Glomerular visceral epithelial cell (primary cell): ENCODE data around the gene MICAL3.
A peak's percentile ranks its signal among the peaks of the same experiment; 100 is the strongest.

Experiments
- DNase-seq: peaks from one replicate; pipeline ENCODE4 v3.0.0-alpha.2; 2016; ENCODE audit errors: extremely low spot score

MICAL3 gene

DNA sequence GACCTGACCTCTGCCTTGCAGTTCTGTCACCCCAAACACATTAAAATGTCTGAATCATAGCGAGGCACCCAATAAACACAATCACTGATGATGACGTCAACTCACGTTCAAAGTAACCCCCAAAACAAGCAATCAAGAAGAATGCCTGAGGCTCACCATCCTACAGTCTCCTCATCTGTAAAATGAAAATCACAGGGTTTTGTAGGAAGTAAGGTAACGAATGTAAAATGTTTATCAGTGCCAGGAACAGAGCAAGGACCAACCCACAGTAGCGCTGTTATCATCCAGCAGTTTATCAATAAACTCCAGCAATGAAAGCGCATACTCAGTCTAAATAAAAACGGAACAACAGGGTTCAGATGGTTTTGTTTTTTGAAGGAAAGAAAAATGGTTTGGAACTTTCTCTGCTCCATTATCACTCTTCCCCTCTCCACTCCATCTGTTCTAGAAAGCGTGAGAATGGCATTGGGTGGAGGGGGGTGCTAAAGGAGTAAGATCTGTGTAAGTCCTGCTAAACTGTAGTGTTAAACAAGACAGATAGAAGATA is 110.5 kb downstream of the MICAL3 start:
- DNase-seq = no peak

DNA sequence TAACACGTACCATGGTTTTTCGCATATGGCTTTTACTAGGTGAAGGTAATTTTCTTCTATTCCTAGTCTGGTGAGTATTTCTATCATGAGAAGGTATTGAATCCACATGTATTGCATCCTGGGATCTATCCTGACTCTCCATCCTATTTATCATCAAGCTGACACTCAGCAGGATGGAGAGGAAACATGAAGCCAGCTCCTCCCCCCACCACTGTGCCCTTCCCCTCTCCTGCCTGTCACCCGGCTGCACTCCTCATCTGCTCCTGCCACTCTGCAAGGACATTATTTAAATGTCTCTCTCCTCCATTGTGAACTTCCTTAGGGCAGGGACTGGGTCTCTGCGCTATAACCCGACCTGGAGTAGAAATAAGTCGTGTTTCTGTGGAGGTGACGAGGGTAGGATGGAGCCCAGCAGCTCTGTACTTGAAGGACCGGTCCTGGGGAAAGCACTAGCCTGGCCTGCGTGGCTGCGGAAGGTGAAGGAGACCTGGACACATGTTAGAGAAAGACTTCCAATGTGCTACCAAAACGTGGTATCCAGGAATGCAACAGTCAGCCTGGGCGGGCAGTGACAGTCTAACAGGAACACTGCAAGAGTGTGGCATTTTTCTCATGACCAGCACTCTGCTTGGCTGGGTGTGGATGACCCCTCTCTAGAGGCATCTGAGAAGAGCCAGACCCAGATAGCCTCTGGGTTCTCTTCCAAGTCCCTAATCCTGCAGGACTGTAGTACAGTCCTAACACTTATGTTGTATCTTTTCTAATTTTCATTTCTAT is 111.2 kb downstream of the MICAL3 start:
- no peak for DNase-seq

DNA sequence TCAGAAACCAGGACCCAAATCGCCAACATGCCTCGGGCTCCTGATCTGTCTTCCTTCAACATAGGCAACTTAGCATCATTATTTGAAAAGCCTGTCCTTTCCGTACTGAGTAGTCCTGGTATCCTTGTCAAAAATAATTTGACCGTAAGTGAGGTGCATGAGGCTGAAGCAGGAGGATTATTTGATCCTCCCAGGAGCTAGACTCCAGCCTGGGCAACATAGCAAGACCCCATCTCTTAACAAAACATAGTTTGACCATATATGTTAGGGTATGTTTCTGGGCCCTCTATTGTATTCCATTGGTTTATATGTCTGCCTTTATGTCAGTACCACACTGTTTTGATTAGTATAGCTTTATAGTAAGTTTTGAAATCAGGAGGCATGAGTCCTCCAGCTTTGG is 112.5 kb downstream of the MICAL3 start:
- DNase-seq = no peak

DNA sequence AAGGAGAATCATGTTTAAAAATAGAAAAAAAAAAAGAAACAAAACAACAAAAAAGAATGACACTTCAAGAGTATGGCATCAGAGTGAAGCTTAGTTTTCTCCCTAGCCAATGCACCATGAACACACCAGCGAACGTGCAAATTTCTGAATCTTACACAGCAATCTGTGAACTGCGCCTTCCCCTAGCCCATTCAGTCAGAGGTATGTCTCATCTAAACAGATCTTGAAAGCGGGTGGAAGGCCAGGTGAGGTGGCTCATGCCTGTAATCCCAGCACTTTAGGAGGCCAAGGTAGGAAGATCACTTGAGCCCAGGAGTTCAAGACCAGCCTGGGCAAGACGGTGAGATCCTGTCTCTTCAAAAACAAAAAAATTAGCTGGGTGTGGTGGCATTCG is 113.1 kb downstream of the MICAL3 start:
- no peak for DNase-seq

DNA sequence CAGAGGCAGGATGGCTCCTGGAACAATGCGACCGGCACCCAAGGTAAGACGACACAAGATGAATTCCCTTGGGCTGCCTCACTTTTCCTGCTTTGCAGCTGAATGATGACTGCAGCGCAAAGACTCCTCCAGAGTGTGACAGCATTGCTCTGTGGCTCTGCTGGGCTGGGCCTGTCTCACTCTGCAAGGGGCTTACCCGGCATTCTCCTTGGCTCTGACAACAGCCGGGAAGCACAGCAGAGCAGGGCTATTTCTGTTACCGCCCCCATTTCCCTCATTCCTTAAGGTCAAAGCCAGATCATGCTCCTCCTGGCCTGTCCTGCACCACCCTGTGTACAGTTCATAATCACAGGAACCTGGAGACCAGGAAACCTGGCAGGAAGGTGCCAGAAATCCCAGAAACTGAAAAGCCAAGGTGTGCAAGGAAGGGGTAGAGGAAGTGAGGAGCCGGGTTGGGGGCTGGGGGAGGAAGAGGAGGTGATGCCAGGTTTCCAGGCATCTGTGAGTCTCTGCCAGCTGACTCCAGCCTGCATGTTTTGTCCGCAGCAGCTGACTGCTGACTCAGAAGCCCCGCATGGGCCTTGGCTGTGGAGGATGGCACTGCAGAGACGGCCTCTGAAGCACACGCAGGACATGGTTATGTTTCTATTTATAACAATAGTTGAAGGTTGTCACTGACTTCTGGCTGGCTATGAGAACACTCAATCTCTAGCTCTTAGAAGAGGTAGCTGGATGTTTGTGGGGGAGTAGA is 113.6 kb downstream of the MICAL3 start:
- DNase-seq = peak; percentile 87

DNA sequence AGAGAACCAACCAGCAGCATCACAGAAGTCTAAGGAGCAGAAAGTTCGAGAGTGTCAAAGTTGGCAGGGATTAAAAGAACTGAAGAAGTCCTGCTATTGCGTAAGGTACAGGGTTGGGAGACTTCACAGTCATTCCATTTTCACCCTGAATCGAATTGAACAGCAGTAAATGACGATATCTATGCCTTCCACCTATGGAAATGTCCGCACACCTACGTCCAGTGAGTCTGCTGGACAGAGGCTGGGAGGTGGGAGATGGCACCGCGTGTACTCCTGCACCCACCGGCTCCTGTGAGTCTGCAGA is 116.7 kb downstream of the MICAL3 start:
- DNase-seq = no peak

DNA sequence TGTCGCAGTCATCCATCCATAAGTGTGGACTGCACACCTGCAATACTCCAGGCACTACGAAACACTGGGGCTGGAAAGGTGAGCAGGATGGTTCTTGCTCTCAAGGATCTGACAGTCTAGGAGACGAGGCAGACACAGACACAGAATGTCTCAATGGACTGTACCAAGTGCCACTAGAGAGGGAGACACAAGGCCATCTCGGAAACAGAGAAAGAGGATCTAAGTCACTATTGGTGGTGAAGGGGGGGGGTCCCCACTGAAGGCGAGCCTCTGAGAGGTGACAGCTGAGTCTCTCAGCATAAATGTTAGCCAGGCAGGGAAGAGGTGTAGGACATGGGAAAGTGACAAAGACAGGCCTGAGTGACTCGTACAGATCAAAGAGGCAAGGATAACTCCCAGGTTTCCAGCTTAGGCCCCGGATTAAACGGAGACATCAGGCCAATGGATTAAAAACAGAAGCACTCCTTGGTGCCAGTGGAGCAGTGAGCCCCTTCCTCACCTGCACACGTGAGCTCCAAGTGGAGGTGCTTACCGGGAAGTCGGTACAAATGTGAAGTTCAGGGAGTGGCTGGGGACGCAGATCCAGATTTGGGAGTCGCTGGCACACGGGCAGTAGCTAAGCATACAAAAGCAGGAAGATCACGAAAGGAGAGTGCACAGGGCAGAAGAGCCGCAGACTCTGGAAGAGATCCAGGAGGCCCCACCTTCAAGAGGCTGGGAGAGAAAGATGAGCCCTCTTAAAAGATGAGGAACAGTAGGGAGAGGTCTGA is 117.2 kb downstream of the MICAL3 start:
- no peak for DNase-seq

DNA sequence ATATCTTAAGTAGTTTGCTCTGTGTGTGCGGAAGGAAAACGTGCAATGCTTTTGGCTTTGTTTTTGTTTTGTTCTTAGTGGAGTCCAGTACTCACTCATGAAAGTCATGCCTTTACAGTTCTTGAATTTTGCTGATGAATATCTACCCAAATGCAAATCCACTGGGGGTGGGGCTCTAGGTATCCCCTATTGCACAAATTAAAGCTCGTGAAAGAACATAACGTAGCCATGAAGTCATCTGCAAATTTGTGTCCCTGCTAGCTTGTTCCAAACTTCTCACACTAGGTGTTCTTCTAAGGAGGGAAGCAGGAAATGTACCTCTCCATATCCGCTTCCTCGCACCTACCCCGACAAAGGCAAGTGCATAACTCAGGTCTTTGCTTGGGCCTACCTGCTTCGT is 118.9 kb downstream of the MICAL3 start:
- DNase-seq = no peak

DNA sequence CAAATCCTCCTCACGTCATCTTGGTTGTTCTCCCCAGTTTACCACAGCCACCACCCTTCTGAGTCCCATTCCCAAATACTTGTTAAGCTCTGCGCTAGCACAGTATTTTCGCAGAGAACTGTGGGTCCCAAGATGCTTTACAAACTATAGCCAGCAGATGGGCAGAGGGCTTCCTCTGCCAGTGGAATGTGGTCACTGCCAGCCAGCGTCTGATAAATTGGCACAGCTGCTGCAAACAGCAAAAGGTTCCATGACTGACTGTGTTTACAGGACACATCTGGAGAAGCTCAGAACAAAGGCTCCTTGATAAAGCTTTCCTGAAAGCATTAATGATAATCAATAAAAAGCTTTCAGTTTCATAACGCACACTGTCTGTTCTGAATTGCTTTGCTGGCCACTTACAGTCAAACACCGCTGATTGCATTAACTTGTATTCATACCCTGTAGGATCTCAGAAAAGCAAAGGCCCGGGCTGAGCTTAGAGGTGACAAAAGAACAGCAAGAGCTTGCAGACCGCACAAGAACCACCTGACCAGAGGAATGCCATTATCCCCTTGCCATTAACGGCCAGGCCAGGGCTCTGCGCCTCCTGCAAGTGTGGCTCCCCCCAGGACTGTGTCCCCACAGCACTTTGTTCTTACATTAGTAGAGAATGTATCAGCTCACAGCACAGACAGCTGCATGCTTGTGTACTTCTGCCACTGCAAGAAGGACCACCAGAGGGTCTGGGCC is 120.6 kb downstream of the MICAL3 start:
- DNase-seq = no peak

DNA sequence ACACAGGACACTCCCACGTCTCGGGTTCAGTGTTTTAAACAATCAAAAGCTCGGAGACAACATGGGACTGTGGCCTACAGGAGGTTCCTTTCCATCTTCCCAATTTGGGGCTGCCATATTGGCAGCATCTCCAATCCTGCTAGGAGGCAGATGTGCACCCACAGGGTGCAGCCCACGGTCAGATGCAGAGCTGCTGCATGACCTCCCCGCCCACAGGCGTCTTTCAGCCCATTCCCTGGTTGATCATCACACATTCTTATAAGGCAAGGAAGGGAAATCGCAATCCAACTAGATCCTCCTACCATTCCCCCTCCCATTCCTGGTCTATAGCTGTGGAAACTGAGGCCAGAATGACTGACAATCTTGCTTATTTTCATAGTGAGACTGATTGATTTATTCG is 121.4 kb downstream of the MICAL3 start:
- no peak for DNase-seq

DNA sequence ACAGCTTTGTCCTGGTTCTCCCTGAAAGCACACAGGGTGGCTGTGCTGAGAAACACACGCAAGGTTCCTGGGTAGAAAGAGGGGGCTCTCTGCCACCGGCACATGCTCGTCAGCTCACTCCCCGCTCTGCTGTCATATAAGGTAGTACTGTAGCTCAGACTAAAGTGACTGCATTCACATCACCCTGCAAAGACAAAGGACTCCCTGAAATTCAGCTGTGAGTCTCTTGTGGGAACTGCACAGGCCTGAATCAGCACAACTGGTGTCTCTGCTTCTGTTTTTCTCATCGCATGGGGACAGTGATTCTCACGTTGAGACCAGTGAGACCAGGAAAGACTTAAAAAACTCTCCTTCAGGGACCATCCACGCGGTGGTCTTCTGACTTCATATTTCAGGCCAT is 126.0 kb downstream of the MICAL3 start:
- no peak for DNase-seq

DNA sequence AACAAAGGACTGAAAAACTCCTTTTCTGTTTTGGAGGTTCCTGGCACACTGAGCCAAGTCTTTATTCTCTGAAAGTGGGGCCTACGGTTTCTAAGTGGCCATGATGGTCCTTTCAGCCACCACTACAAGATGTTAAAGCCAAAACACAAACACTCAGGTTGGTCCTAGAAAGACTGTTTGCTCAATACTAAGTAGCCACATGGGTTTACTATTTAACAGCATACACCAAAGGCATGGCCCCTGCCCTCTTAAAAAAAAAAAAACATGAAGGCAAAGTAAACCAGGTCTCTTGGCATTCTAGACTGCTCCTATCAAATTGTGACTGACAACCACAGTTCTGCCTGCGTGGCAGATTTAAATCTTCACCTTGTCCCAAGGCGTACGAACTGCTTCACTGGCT is 126.5 kb downstream of the MICAL3 start:
- no peak for DNase-seq

DNA sequence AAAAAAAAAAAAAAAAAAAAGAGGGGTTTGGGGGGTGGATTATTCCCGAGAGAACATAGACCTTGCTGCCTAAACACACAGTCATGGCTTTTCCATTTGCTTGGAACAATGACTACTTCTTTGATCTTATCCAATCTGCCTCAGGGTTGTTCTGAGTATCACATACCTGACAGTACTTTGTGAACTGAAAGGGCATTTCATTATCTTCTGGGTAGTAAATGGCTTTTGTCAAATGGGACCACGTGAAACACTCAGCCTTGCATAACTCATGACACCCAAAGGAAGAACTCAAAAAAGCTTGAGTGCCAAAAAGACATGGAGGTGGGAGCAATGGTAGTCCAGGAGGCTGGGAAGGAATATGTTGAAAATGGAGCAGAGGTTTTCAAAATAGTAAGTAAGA is 126.9 kb downstream of the MICAL3 start:
- no peak for DNase-seq

DNA sequence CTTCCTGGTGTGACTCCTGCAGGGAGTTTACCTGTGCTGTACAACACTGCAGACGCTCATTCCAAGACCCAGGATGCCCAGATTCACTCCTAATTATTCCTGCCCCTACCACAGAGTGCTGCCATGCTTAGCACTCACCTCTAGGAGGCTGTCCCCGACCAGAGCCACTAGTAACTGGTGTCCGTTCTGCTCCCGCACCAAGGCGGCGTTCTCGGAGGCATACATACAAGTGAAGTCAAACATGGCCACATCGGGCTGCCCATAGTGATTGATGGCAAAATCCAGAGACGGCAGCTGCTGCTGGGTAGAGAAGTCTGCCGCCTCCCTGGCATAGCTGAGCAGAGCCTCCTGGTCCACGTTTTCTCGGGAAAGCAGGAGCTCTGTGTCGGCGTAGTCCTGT is 127.8 kb downstream of the MICAL3 start:
- DNase-seq = no peak

DNA sequence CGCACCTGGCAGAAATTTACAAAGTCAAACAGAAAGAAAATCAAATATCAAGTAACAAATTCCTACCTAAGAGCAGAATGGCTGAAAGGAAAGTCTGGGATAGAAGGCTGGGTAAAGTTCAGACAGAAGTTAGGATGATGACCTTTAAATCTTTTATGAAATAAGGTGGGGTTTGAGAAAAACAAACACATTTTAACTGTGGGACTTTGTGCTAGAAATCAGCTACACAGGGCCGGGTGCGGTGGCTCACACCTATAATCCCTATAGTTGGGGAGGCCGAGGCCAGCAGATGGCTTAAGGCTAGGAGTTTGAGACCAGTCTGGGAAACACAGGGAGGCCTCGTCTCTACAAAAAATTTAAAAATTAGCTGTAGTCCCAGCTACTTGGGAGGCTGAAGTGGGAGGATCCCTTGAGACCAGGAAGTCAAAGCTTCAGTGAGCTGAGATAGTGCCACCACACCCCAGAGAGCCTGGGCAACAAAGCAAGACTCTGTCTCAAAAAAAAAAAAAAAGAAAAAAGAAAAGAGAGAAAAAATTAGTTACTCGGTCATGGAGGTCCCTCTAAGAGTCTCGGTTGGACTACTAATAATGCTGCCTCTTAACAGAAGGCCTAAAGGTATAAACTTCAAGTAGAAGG is 130.3 kb downstream of the MICAL3 start:
- DNase-seq = no peak

DNA sequence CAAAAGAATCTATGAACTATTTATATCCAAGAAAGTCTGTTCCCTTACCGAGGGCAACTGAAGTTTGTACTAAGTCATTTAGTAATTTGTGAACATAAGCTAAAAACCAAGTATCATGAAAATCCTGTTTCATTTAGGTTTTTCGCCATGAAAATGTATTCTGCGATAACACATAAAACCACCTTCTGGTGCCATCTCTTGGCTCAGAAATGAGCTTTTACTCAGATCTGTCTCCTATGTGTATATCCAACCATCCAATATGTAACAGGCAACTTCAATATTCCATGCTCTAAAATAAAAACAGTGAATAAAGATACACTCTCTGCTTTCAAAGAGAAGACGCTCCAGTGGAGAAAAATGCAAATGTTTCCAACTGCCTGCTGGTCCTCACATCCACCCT is 132.0 kb downstream of the MICAL3 start:
- no peak for DNase-seq

DNA sequence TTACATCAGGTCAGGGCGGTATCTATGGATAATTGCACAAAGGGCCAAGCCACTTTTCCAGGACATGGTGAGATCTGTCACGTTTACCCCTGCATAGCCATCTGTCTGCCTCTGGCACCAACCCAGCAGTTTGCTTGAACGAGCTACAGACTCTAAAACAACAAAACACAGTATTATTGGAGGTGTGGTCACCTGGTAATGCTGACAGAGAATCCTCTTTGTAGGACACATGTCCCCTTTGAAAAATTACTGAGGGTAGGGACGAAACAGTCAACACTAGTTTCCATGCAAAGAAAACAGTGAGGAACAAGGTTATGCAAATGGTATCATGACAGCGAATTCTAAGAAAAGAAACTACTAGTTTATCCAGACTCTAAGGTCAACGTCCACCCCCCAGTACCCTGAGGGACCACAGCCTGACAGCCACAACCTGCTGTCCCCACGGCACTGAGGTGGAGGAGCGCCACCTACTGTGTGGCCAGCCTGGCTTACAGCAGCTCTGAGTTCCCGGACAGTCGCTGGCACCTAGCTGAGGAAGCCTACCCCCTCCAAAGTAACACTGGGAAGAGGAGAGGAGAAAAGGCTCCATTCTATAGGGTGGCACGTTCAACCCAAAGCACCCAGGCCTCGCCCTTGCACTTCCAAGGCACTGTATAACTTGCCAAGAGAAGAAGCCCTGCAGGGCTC is 132.7 kb downstream of the MICAL3 start:
- no peak for DNase-seq

DNA sequence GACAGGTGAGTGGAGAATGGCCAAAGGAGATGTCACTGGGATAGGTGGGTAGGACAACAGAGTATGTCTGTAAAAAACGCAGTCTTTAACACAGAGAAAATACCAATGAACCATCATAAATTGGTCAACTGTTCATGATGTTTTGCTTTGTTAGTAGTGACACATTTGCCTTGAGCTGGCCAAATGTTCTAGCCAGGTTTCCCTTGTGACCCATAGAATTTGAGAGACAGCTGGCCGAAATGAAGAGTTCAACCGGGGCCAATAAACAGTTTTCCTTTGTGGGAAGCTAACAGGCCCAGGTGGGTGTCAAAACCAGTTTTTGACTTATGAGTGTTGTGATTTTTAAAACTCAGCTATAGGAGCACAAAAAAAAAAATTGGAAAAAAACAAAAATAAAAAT is 133.5 kb downstream of the MICAL3 start:
- no peak for DNase-seq

DNA sequence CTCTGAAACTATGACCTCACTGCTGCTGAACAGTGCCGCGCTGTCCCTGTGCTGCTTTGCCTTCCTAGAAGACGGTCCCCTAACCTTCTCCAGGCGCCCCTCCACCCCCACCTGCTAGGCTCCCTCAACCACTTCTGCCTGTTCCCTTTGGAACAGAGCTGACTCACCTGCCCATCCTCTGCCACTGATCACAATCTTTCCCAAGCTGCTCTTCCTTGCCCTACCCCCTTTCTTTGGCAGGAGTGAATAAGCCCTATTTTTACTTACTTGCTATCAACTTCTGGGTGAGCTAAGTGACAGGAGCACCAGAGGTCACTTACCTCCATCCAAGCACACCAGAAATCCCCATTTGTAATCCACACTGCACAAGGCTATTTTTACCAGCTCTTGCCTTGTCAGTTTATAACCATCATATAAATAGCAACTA is 134.1 kb downstream of the MICAL3 start:
- DNase-seq = peak; percentile 11

DNA sequence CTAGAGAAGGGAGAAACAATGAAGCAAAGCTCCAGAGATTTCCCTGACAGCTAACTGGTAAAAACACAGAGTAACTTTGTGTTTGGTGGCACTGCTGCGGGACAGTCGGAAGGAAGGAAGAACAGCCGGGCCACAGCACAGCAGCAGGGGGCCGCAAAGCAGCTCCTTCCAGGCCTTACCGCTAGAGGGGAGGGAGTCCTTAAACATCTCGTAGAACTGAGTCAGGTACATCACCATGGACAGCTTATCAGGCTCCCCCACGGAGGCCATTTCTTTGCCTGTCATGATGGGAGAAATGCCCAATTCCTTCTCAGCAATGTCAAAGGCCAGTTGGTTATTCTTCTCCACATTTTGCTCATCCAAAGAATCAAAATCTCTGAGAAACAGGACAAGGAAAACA is 135.5 kb downstream of the MICAL3 start:
- no peak for DNase-seq

DNA sequence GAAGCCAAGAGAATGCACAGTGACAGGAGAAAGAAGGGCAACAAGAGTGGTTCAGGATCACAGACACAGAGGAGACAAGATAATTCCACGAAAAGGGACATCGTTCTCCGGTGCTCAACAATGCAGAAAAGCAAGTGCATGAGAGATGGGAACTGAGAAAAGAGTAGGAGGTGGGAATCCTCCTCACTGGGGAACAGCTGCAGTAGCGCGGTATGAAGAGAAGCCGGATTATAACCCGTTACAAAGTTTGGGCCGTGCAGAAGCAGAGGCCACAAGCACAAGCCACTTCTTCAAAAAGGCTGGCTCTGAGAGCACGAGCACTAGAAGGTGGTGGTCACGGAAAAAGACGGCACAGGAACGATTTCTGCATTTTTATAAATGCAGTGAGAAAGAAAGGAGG is 135.9 kb downstream of the MICAL3 start:
- DNase-seq = no peak
